GM19395 (cell line): ENCODE data around the gene TNFSF13B.
"Not testable (repeated sequence)": the region's sequence is repeated elsewhere in the genome, so short reads cannot be mapped to it uniquely, and the experiment has no call there.

ENCODE experiments used
- ATAC-seq: cut with Tn5 transposase; IDR thresholded peaks from one replicate; pipeline ENCODE4 v1.9.1; 2021; ENCODE audit warnings: mild to moderate bottlenecking, moderate library complexity; ENCODE audit not compliant: unreplicated experiment

TNFSF13B gene

GRCh38 chr13:108278466-108278865 lies 8.9 kb downstream of the TNFSF13B start:
- no peak for ATAC-seq

- ATAC-seq, result no peak
Measured at GRCh38 chr13:108281901-108282300, 12.4 kb downstream of the TNFSF13B start.

DNA sequence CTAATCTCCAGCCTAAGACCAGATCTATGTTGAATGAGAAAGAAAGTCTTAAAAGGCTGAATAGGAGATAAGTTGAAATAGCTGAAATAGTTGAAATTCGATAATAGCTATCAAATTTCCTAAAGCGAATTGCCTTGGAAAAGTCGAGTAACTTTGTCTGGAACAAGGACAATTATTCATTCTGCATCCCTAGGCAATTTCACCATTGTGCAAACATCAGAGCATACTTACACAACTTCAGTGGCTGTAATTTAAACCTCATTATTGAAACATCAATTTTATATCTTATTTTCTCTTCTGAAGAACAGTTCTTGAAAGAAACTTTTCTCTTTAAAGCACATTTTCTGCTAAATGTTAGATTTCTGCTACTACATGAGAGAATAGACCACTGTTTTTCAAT lies 13.6 kb downstream of the TNFSF13B start:
- ATAC-seq, result no peak

DNA sequence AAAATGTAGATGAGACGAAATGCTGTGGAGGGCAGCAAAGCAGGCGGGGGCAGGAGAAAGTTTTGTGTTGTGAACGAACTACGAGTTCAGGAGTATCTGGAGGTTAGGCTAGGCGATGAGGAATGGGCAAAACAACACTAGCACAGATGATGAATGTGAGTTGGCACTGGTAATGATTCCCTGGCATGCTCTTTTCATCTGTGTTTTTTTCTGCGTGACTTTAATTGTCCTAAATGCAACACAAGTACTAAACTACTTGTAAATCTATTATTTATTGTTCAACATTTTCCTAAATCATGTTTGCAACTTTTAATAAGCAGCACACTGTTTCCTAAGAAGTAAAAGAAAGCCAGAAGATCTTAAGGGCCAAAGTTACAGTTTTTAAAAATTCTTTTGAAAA lies 19.2 kb downstream of the TNFSF13B start:
- no peak for ATAC-seq

DNA sequence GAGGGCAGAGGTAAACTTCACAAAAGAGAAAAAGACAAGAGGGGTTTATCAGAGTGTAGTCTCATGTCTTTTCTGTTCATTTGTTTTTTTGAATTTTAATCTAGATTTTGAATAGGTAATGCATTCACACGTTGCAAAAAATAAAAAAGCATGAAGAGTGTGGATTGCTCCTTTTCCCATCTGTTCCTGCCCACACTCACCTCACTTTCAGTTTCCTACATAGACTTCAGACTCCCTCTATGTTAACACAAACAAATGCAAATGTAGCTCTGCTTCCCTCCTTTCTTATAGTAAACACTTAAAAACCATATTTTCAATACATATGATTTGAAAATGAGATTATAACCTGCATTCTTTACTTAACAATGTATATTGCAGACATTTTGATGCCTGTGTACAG lies 20.3 kb downstream of the TNFSF13B start:
- ATAC-seq, result no peak

GRCh38 chr13:108297114-108297513 lies 27.6 kb downstream of the TNFSF13B start:
- ATAC-seq, result no peak

DNA sequence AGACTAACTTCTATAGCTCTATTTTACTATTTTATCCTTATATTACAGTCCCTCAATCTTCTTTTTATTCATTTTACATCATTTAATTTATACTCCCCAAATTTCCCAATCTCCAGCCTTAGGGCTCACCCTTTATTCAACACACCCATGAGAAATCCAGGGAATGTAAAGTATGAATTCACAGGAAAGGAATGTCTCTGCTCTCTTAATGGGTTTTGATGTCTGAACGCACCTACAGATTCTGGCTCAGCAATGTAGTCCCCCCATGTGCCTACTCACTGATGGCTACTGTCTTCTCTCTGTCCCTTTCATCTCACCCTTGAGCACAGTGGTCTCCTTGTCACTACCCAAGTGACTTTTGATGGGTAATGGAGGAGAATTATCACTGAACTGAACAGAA lies 32.8 kb downstream of the TNFSF13B start:
- ATAC-seq, result no peak

DNA sequence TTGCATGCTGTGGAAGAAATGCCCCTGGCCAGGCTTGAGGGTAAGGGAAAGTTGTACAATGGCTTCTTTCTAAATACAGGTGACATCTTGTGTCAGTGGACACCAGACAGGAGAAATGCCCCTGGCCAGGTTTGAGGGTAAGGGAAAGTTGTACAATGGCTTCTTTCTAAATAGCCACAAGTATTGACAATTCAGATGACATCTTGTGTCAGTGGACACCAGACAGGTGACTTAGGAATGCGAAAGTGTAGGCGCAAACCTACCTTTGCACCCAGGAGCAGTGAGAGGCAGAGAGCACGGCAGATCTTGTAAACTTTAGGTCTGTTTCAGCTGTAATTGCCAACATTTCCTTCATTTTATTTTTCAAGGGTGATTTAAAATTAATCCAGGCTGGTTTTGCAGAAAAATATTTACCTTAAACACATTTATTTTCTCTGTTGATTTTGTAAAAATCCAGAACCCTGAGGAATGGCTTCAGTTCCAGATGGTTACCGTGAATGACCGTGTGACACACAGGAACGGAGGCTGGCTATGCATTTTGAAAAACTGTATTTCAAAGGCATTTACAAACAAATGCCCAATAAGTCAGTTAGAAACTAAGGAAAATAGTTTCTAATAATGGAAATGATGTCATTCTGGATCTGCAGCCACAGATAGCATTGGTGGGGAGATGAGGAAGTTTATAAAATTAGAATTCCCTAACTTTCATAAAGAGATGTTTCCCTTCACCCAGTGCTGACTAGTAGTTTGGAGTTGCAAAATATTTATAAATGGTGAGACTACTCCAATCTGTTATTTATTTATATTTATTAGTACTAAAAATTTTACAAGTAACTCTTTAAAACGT lies 34.9 kb downstream of the TNFSF13B start:
- no peak for ATAC-seq

- peak; percentile 72 for ATAC-seq
Measured at GRCh38 chr13:108305655-108306054, 36.1 kb downstream of the TNFSF13B start.

DNA sequence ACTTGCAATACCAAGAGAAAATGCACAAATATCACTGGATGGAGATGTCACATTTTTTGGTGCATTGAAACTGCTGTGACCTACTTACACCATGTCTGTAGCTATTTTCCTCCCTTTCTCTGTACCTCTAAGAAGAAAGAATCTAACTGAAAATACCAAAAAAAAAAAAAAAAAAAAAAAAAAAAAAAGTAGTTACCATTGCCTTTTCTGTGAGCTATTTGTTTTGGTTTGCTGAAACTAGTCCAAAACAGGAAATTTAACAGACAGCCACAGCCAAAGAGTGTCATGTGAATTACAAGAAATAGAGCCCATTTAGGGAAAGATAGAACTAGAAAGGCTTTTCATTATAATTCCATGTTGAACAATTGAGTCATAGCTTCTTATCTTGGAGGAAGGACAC lies 37.3 kb downstream of the TNFSF13B start:
- no peak for ATAC-seq

- ATAC-seq, result not testable (repeated sequence)
Measured at GRCh38 chr13:108311596-108311995, 42.1 kb downstream of the TNFSF13B start.

DNA sequence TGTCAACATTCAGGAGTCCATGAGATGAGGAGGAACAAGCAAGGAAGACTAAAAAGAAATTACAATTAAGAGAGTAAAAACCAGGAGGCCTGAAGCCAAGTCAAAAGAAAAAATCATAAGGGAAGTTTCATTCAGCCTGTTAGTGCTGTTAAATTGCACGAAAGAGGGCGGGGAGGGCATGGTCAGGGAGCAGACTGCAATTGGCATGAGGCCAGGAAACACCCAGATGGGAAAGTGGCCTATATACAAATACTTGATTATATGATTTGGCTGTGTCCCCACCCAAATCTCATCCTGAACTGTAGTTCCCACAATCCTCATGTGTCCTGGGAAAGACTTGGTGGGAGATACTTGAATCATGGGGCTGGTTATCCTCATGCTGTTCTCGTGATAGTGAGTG lies 43.9 kb downstream of the TNFSF13B start:
- no peak for ATAC-seq

GRCh38 chr13:108315273-108315672 lies 45.8 kb downstream of the TNFSF13B start:
- ATAC-seq, result peak; percentile 83

- ATAC-seq, result no peak
Measured at GRCh38 chr13:108315991-108316390, 46.5 kb downstream of the TNFSF13B start.

- no peak for ATAC-seq
Measured at GRCh38 chr13:108316413-108316812, 46.9 kb downstream of the TNFSF13B start.

DNA sequence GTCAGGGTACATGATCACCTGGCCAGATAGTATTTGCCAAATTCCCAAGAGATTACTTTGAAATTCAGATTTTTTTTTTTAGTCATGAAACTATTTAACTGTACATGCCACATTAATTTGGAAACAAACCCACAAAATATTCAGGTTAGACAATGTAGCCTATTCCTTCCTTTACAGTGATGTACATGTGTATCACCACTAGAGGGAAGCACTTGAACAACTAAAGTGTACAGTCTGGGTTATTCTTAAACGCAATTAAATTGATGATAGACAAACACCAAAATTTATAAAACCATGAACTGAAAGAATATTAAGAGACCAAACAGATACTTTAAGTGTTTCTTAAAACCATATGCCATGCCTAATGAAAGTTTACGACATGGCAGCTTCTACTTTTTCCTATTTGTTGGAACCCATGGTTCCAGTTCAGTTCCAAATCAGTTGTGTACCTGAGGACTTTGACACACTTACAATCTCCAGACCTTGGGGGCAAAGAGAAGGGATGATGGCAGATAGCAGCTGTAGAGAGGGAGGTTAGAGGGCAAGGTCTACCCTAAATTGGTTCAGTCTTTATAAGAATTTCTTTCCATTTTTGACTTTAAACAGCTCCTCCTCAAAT lies 52.8 kb downstream of the TNFSF13B start:
- ATAC-seq, result peak; percentile 90

GRCh38 chr13:108323031-108323430 lies 53.5 kb downstream of the TNFSF13B start:
- ATAC-seq, result no peak

DNA sequence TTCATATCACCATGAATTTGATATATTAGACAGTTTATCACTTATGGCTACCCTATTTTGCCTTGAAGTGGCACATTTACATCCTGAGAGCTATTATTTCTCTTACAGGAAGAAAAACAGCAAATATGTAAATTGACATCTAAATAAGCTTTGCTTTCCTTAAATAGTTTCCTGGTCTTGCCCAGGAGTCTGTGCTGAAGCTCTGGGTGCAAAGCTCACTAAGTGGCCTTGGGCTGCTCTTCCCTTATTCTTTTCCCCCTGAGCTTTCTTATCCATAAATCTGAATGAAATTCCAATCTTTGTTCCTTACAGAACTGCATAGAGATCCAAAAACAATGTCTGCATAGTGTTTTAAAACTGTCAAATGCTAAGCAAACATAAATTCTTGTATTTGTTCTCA lies 56.3 kb downstream of the TNFSF13B start:
- ATAC-seq, result no peak

GRCh38 chr13:108326309-108326708 lies 56.8 kb downstream of the TNFSF13B start:
- ATAC-seq, result peak; percentile 78

- ATAC-seq, result no peak
Measured at GRCh38 chr13:108328848-108329247, 59.3 kb downstream of the TNFSF13B start.

- no peak for ATAC-seq
Measured at GRCh38 chr13:108332791-108333190, 63.3 kb downstream of the TNFSF13B start.
